Measurements from ENCODE around the gene NUP93.

- TF ChIP-seq, protein P1, sequence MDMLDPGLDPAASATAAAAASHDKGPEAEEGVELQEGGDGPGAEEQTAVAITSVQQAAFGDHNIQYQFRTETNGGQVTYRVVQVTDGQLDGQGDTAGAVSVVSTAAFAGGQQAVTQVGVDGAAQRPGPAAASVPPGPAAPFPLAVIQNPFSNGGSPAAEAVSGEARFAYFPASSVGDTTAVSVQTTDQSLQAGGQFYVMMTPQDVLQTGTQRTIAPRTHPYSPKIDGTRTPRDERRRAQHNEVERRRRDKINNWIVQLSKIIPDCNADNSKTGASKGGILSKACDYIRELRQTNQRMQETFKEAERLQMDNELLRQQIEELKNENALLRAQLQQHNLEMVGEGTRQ (IDR thresholded peaks at IDR 0.05; ENCODE audit: borderline replicate concordance, low read depth, low read length), result no peak
- TF ChIP-seq SMC3 (IDR thresholded peaks at IDR 0.05; ENCODE audit: low read depth, low read length), result no peak
- TF ChIP-seq RFX5 (IDR thresholded peaks at IDR 0.05; ENCODE audit: low read length), result no peak
- TF ChIP-seq POLR2AphosphoS5 (IDR thresholded peaks at IDR 0.05; ENCODE audit: low read depth, low read length), result no peak
- TF ChIP-seq, protein P2, sequence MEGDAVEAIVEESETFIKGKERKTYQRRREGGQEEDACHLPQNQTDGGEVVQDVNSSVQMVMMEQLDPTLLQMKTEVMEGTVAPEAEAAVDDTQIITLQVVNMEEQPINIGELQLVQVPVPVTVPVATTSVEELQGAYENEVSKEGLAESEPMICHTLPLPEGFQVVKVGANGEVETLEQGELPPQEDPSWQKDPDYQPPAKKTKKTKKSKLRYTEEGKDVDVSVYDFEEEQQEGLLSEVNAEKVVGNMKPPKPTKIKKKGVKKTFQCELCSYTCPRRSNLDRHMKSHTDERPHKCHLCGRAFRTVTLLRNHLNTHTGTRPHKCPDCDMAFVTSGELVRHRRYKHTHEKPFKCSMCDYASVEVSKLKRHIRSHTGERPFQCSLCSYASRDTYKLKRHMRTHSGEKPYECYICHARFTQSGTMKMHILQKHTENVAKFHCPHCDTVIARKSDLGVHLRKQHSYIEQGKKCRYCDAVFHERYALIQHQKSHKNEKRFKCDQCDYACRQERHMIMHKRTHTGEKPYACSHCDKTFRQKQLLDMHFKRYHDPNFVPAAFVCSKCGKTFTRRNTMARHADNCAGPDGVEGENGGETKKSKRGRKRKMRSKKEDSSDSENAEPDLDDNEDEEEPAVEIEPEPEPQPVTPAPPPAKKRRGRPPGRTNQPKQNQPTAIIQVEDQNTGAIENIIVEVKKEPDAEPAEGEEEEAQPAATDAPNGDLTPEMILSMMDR (IDR thresholded peaks at IDR 0.05), result no peak
- TF ChIP-seq CHD2 (IDR thresholded peaks at IDR 0.05; ENCODE audit: low read length, partially characterized antibody), result no peak
- TF ChIP-seq FOSL2 (IDR thresholded peaks at IDR 0.05; ENCODE audit: borderline replicate concordance, low read depth), result no peak
- TF ChIP-seq GABPA (IDR thresholded peaks at IDR 0.05; ENCODE audit: low read depth), result no peak
- TF ChIP-seq EP300 (IDR thresholded peaks at IDR 0.05; ENCODE audit: borderline replicate concordance in 1 of 2, low read depth in 1 of 2, low read length in 1 of 2), result no peak
- no peak for TF ChIP-seq ELF1 (IDR thresholded peaks at IDR 0.05)
- no peak for TF ChIP-seq SIN3A (IDR thresholded peaks at IDR 0.05; ENCODE audit: borderline replicate concordance, low read depth, low read length)
- TF ChIP-seq YY1 (IDR thresholded peaks at IDR 0.05; ENCODE audit: low read depth), result no peak
Observed at GRCh38 chr16:56855946-56856345, 126.0 kb downstream of the NUP93 start.
